ENCODE results near the gene WFDC2.
A peak's percentile ranks its signal among the peaks of the same experiment; 100 is the strongest.

- peak; percentile 76 for TF ChIP-seq CTCF (conservative IDR thresholded peaks at IDR 0.05)
- TF ChIP-seq ZFX (IDR thresholded peaks at IDR 0.05), result no peak
These were observed 12.9 kb upstream of the WFDC2 start for GRCh38 chr20:45456632-45457031.
